Measurements from ENCODE around the gene WNT3A.

- TF ChIP-seq GLIS3 (CRISPR knock-in tag; IDR thresholded peaks at IDR 0.05) = no peak
- TF ChIP-seq ZFP3 (CRISPR knock-in tag; IDR thresholded peaks at IDR 0.05) = no peak
- no peak for TF ChIP-seq BACH2 (CRISPR knock-in tag; IDR thresholded peaks at IDR 0.05; ENCODE audit: borderline replicate concordance)
- no peak for TF ChIP-seq ZNF70 (CRISPR knock-in tag; IDR thresholded peaks at IDR 0.05)
- TF ChIP-seq, protein P1, sequence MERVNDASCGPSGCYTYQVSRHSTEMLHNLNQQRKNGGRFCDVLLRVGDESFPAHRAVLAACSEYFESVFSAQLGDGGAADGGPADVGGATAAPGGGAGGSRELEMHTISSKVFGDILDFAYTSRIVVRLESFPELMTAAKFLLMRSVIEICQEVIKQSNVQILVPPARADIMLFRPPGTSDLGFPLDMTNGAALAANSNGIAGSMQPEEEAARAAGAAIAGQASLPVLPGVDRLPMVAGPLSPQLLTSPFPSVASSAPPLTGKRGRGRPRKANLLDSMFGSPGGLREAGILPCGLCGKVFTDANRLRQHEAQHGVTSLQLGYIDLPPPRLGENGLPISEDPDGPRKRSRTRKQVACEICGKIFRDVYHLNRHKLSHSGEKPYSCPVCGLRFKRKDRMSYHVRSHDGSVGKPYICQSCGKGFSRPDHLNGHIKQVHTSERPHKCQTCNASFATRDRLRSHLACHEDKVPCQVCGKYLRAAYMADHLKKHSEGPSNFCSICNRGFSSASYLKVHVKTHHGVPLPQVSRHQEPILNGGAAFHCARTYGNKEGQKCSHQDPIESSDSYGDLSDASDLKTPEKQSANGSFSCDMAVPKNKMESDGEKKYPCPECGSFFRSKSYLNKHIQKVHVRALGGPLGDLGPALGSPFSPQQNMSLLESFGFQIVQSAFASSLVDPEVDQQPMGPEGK (CRISPR knock-in tag; IDR thresholded peaks at IDR 0.05; ENCODE audit: borderline replicate concordance) = no peak
- TF ChIP-seq, protein P2, sequence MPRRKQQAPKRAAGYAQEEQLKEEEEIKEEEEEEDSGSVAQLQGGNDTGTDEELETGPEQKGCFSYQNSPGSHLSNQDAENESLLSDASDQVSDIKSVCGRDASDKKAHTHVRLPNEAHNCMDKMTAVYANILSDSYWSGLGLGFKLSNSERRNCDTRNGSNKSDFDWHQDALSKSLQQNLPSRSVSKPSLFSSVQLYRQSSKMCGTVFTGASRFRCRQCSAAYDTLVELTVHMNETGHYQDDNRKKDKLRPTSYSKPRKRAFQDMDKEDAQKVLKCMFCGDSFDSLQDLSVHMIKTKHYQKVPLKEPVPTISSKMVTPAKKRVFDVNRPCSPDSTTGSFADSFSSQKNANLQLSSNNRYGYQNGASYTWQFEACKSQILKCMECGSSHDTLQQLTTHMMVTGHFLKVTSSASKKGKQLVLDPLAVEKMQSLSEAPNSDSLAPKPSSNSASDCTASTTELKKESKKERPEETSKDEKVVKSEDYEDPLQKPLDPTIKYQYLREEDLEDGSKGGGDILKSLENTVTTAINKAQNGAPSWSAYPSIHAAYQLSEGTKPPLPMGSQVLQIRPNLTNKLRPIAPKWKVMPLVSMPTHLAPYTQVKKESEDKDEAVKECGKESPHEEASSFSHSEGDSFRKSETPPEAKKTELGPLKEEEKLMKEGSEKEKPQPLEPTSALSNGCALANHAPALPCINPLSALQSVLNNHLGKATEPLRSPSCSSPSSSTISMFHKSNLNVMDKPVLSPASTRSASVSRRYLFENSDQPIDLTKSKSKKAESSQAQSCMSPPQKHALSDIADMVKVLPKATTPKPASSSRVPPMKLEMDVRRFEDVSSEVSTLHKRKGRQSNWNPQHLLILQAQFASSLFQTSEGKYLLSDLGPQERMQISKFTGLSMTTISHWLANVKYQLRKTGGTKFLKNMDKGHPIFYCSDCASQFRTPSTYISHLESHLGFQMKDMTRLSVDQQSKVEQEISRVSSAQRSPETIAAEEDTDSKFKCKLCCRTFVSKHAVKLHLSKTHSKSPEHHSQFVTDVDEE (CRISPR knock-in tag; IDR thresholded peaks at IDR 0.05) = no peak
- no peak for TF ChIP-seq ISL1 (CRISPR knock-in tag; IDR thresholded peaks at IDR 0.05)
- TF ChIP-seq SNAI2 (CRISPR knock-in tag; IDR thresholded peaks at IDR 0.05) = no peak
- TF ChIP-seq, protein P3, sequence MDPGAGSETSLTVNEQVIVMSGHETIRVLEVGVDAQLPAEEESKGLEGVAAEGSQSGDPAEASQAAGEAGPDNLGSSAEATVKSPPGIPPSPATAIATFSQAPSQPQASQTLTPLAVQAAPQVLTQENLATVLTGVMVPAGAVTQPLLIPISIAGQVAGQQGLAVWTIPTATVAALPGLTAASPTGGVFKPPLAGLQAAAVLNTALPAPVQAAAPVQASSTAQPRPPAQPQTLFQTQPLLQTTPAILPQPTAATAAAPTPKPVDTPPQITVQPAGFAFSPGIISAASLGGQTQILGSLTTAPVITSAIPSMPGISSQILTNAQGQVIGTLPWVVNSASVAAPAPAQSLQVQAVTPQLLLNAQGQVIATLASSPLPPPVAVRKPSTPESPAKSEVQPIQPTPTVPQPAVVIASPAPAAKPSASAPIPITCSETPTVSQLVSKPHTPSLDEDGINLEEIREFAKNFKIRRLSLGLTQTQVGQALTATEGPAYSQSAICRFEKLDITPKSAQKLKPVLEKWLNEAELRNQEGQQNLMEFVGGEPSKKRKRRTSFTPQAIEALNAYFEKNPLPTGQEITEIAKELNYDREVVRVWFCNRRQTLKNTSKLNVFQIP (CRISPR knock-in tag; IDR thresholded peaks at IDR 0.05; ENCODE audit: borderline replicate concordance, low read depth) = no peak
- TF ChIP-seq RARB (CRISPR knock-in tag; IDR thresholded peaks at IDR 0.05) = no peak
- no peak for TF ChIP-seq ARNTL (CRISPR knock-in tag; IDR thresholded peaks at IDR 0.05; ENCODE audit: borderline replicate concordance, low read depth)
- TF ChIP-seq ZFP30 (CRISPR knock-in tag; IDR thresholded peaks at IDR 0.05) = no peak
- no peak for TF ChIP-seq ZNF565 (CRISPR knock-in tag; conservative IDR thresholded peaks at IDR 0.05; ENCODE audit: low read depth)
- no peak for TF ChIP-seq ZC3H10 (CRISPR knock-in tag; IDR thresholded peaks at IDR 0.05)
Measured at GRCh38 chr1:228097333-228098081, 90.7 kb downstream of the WNT3A start.
